ENCODE measurements around the gene TIMM10B.

Gene TIMM10B

DNA sequence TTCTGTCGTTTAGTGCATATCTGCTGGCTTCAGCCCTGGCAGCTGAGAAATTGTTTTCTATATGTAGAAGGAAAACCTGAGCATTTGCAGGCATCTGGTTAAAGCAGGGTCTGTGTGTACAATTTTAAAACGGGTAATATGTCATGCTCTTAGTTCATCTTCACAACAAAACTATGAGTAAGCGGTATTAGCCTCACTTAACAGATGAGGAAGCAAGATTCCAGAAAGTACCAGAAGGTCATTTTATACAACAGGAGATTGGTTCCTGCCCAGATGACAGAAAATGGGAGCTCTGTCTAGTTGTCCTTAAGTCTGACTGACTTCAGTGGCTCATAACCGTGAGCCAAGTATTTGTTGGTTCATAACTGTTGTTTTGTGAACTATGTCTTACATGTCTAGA is 1.1 kb downstream of the TIMM10B start:
- H3K79me2 ChIP-seq (ENCODE audit: insufficient read depth, low read length), result peaks cover 28% of the 10 kb centered on the region
- H3K36me3 ChIP-seq (ENCODE audit: insufficient read depth, low read length), result peaks cover 78% of the 10 kb centered on the region
- TF ChIP-seq, protein P1, sequence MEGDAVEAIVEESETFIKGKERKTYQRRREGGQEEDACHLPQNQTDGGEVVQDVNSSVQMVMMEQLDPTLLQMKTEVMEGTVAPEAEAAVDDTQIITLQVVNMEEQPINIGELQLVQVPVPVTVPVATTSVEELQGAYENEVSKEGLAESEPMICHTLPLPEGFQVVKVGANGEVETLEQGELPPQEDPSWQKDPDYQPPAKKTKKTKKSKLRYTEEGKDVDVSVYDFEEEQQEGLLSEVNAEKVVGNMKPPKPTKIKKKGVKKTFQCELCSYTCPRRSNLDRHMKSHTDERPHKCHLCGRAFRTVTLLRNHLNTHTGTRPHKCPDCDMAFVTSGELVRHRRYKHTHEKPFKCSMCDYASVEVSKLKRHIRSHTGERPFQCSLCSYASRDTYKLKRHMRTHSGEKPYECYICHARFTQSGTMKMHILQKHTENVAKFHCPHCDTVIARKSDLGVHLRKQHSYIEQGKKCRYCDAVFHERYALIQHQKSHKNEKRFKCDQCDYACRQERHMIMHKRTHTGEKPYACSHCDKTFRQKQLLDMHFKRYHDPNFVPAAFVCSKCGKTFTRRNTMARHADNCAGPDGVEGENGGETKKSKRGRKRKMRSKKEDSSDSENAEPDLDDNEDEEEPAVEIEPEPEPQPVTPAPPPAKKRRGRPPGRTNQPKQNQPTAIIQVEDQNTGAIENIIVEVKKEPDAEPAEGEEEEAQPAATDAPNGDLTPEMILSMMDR (IDR thresholded peaks at IDR 0.05; ENCODE audit: low read length), result no peak
- TF ChIP-seq EZH2 (IDR thresholded peaks at IDR 0.05; ENCODE audit: borderline replicate concordance, low read length), result no peak
- H3K9me3 ChIP-seq (ENCODE audit: low read length), result no peaks in the 10 kb centered on the region
- no peak overlapping the region for H2AFZ ChIP-seq (ENCODE audit: low read length)
- H3K9me2 ChIP-seq (ENCODE audit: low read depth, low read length), result no peaks in the 10 kb centered on the region
- no peaks in the 10 kb centered on the region for H3F3A ChIP-seq (ENCODE audit: insufficient read depth, low read length)
- H3K27ac ChIP-seq (ENCODE audit: low read depth, low read length, poor library complexity, severe bottlenecking), result peak overlapping the region; percentile 66
- H3K27me3 ChIP-seq (ENCODE audit: insufficient read depth, low read length), result no peaks in the 10 kb centered on the region
- no peaks in the 10 kb centered on the region for H4K20me1 ChIP-seq (ENCODE audit: insufficient read depth, low read length)
- H3K4me3 ChIP-seq (ENCODE audit: low read depth, low read length, poor library complexity, severe bottlenecking), result peak overlapping the region; percentile 96
- H3K9ac ChIP-seq (ENCODE audit: low read length), result peak overlapping the region; percentile 98
- peak overlapping the region; percentile 98 for H3K4me2 ChIP-seq (ENCODE audit: low read length)
- H3K4me1 ChIP-seq (ENCODE audit: insufficient read depth, low read length, severe bottlenecking), result peaks cover 22% of the 10 kb centered on the region

DNA sequence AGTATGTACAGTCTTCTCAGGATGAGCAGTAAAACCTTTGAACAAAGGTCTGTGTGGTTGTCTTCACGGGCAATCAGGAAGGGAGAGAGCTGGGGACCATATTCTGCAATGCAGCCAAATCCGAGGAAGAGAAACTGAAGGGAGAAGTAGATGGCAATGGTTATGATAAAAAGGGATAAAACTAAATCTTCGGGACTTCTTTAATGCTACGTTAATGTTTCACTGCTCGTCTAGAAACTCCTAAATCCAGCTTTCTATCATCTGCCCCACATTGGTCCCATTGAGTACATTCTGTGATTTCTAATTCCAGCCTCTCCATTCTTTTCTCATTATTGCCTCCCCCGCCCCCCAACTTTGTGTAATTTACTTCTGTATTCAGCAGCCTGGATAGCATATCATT is 1.7 kb downstream of the TIMM10B start:
- Histone ChIP-seq H3K27me3 (ENCODE audit: insufficient read depth, low read length) (no peaks in the 10 kb centered on the region), H3K9ac (ENCODE audit: low read length) (no peak overlapping the region), H3K36me3 (ENCODE audit: insufficient read depth, low read length) (peaks cover 78% of the 10 kb centered on the region), H3K9me3 (ENCODE audit: low read length) (no peaks in the 10 kb centered on the region), H3K4me3 (ENCODE audit: low read depth, low read length, poor library complexity, severe bottlenecking) (no peak overlapping the region), H3K9me2 (ENCODE audit: low read depth, low read length) (no peaks in the 10 kb centered on the region), H3F3A (ENCODE audit: insufficient read depth, low read length) (no peaks in the 10 kb centered on the region), H4K20me1 (ENCODE audit: insufficient read depth, low read length) (no peaks in the 10 kb centered on the region), H3K27ac (ENCODE audit: low read depth, low read length, poor library complexity, severe bottlenecking) (no peak overlapping the region), H3K79me2 (ENCODE audit: insufficient read depth, low read length) (peaks cover 28% of the 10 kb centered on the region), H2AFZ (ENCODE audit: low read length) (no peak overlapping the region), H3K4me1 (ENCODE audit: insufficient read depth, low read length, severe bottlenecking) (peaks cover 22% of the 10 kb centered on the region), H3K4me2 (ENCODE audit: low read length) (0 out of 2 replicates have a peak overlapping the region, but pooled peaks have one; percentile 98)
- TF ChIP-seq, protein P1 (IDR thresholded peaks at IDR 0.05; ENCODE audit: low read length), result no peak
- TF ChIP-seq EZH2 (IDR thresholded peaks at IDR 0.05; ENCODE audit: borderline replicate concordance, low read length), result no peak

DNA sequence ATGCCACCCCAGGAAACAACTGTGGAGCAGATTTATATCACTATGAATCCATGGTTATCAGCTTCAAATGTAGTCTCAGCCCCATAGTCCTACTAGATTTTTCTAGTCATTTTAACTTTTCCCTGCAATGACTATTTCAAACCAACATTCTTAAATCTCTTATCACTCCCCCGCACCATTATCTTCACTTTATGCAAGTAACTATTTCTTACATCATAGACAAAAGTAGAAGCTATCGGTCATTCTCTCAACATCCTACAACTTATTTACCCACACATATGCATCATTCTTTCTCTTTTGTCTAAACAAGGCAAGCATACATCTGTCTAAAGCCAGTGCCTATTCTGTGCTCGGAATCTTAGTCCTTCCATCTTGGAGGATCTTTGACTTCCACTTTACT is 4.4 kb downstream of the TIMM10B start:
- Histone ChIP-seq H4K20me1 (ENCODE audit: insufficient read depth, low read length) (no peaks in the 10 kb centered on the region), H3K4me2 (ENCODE audit: low read length) (no peak overlapping the region), H3K4me3 (ENCODE audit: low read depth, low read length, poor library complexity, severe bottlenecking) (no peak overlapping the region), H3K4me1 (ENCODE audit: insufficient read depth, low read length, severe bottlenecking) (peaks cover 12% of the 10 kb centered on the region), H3F3A (ENCODE audit: insufficient read depth, low read length) (no peaks in the 10 kb centered on the region), H3K9ac (ENCODE audit: low read length) (no peak overlapping the region), H3K9me2 (ENCODE audit: low read depth, low read length) (no peaks in the 10 kb centered on the region), H3K27me3 (ENCODE audit: insufficient read depth, low read length) (no peaks in the 10 kb centered on the region), H3K27ac (ENCODE audit: low read depth, low read length, poor library complexity, severe bottlenecking) (no peak overlapping the region), H3K9me3 (ENCODE audit: low read length) (no peaks in the 10 kb centered on the region), H3K36me3 (ENCODE audit: insufficient read depth, low read length) (peaks cover 74% of the 10 kb centered on the region), H3K79me2 (ENCODE audit: insufficient read depth, low read length) (peaks cover 25% of the 10 kb centered on the region), H2AFZ (ENCODE audit: low read length) (no peak overlapping the region)
- TF ChIP-seq, protein P1 (IDR thresholded peaks at IDR 0.05; ENCODE audit: low read length), result no peak
- no peak for TF ChIP-seq EZH2 (IDR thresholded peaks at IDR 0.05; ENCODE audit: borderline replicate concordance, low read length)
